GM21526 (cell line): ENCODE results near the gene DDX10.
"Not testable (repeated sequence)": the region's sequence is repeated elsewhere in the genome, so short reads cannot be mapped to it uniquely, and the experiment has no call there.

ENCODE experiments used
- ATAC-seq: cut with Tn5 transposase; IDR thresholded peaks from one replicate; pipeline ENCODE4 v1.9.1; 2021; ENCODE audit warnings: moderate library complexity; ENCODE audit not compliant: unreplicated experiment, low FRiP score

Gene DDX10

GRCh38 chr11:108807262-108807661 is 142.4 kb downstream of the DDX10 start:
- ATAC-seq: no peak

GRCh38 chr11:108813086-108813485 is 148.2 kb downstream of the DDX10 start:
- no peak for ATAC-seq

- ATAC-seq: no peak
Observed at GRCh38 chr11:108817976-108818375, 153.1 kb downstream of the DDX10 start.

GRCh38 chr11:108818971-108819370 is 154.1 kb downstream of the DDX10 start:
- ATAC-seq: no peak

- no peak for ATAC-seq
Observed at GRCh38 chr11:108819957-108820356, 155.1 kb downstream of the DDX10 start.

- not testable (repeated sequence) for ATAC-seq
Observed at GRCh38 chr11:108823960-108824359, 159.1 kb downstream of the DDX10 start.

GRCh38 chr11:108824545-108824944 is 159.7 kb downstream of the DDX10 start:
- no peak for ATAC-seq

GRCh38 chr11:108825381-108825780 is 160.5 kb downstream of the DDX10 start:
- ATAC-seq: no peak

GRCh38 chr11:108826136-108826535 is 161.3 kb downstream of the DDX10 start:
- no peak for ATAC-seq

- ATAC-seq: no peak
Observed at GRCh38 chr11:108835624-108836023, 170.8 kb downstream of the DDX10 start.

- ATAC-seq: no peak
Observed at GRCh38 chr11:108836541-108836940, 171.7 kb downstream of the DDX10 start.

- ATAC-seq: no peak
Observed at GRCh38 chr11:108838102-108838791, 173.4 kb downstream of the DDX10 start.

- ATAC-seq: no peak
Observed at GRCh38 chr11:108838792-108839105, 173.9 kb downstream of the DDX10 start.

- ATAC-seq: no peak
Observed at GRCh38 chr11:108846009-108846408, 181.1 kb downstream of the DDX10 start.

GRCh38 chr11:108847298-108847990 is 182.6 kb downstream of the DDX10 start:
- ATAC-seq: no peak

GRCh38 chr11:108851781-108852180 is 186.9 kb downstream of the DDX10 start:
- ATAC-seq: no peak

GRCh38 chr11:108852701-108853100 is 187.8 kb downstream of the DDX10 start:
- ATAC-seq: no peak

GRCh38 chr11:108853151-108853550 is 188.3 kb downstream of the DDX10 start:
- ATAC-seq: no peak

GRCh38 chr11:108853864-108854263 is 189.0 kb downstream of the DDX10 start:
- peak; percentile 51 for ATAC-seq

GRCh38 chr11:108854346-108854745 is 189.5 kb downstream of the DDX10 start:
- peak; percentile 90 for ATAC-seq

GRCh38 chr11:108857382-108857781 is 192.5 kb downstream of the DDX10 start:
- no peak for ATAC-seq

GRCh38 chr11:108858622-108859021 is 193.8 kb downstream of the DDX10 start:
- ATAC-seq: no peak
